ENCODE data around the gene OGDH.

DNA sequence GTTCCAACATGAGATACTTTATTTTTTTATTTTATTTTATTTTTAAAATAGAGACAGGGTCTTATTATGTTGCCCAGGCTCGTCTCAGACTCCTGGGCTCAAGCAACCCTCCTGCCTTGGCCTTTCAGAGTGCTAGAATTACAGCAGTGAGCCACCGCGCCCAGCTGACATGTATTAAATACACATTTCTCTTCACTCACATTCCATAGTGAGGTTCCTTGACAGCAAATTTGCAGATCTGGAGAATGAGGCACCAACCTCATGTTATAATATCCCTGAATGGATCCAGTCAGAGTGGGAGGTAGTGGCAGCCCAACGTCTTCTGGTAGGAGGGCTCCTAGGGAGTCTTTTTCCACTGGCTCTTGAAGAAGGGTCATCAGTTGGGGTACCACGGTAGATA, 46.1 kb downstream of the OGDH start:
- TF ChIP-seq, protein P1, sequence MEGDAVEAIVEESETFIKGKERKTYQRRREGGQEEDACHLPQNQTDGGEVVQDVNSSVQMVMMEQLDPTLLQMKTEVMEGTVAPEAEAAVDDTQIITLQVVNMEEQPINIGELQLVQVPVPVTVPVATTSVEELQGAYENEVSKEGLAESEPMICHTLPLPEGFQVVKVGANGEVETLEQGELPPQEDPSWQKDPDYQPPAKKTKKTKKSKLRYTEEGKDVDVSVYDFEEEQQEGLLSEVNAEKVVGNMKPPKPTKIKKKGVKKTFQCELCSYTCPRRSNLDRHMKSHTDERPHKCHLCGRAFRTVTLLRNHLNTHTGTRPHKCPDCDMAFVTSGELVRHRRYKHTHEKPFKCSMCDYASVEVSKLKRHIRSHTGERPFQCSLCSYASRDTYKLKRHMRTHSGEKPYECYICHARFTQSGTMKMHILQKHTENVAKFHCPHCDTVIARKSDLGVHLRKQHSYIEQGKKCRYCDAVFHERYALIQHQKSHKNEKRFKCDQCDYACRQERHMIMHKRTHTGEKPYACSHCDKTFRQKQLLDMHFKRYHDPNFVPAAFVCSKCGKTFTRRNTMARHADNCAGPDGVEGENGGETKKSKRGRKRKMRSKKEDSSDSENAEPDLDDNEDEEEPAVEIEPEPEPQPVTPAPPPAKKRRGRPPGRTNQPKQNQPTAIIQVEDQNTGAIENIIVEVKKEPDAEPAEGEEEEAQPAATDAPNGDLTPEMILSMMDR (conservative IDR thresholded peaks at IDR 0.05; ENCODE audit: low read depth in 2 of 2) = no peak
- no peak for TF ChIP-seq EZH2 (IDR thresholded peaks at IDR 0.05; ENCODE audit: low read depth, unreplicated experiment)
- TF ChIP-seq, protein P2, sequence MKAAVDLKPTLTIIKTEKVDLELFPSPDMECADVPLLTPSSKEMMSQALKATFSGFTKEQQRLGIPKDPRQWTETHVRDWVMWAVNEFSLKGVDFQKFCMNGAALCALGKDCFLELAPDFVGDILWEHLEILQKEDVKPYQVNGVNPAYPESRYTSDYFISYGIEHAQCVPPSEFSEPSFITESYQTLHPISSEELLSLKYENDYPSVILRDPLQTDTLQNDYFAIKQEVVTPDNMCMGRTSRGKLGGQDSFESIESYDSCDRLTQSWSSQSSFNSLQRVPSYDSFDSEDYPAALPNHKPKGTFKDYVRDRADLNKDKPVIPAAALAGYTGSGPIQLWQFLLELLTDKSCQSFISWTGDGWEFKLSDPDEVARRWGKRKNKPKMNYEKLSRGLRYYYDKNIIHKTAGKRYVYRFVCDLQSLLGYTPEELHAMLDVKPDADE (IDR thresholded peaks at IDR 0.05) = no peak
- no peak for TF ChIP-seq POLR2AphosphoS5 (IDR thresholded peaks at IDR 0.05; ENCODE audit: low read depth)

Data from GM23338 (cell line).